T-helper 17 cell (primary cell): ENCODE results near the gene LMX1B. TPM values are rescaled to one million over a fixed set of nuclear protein-coding genes. Genes with fewer than 3 reads are reported as not detected.
"Not testable (repeated sequence)": the region's sequence is repeated elsewhere in the genome, so short reads cannot be mapped to it uniquely, and the experiment has no call there.

ENCODE experiments used
- ATAC-seq: fragments of 150-1000 bp; cut with Tn5 transposase; 2 replicates; pipeline ENCODE4 v1.10.0; 2021; ENCODE audit warnings: mild to moderate bottlenecking, moderate library complexity
- DNase-seq, 3 donors: peaks; one replicate each; pipeline versions ENCODE4 v3.0.0 to v3.0.0-alpha.2; 2020 to 2021
- H3K9me3 ChIP-seq: one replicate; pipeline ENCODE4 v1.7.0; 2013; ENCODE audit warnings: low read length, mild to moderate bottlenecking; ENCODE audit not compliant: control insufficient read depth, poor library complexity, severe bottlenecking
- H3K27ac Mint-ChIP-seq: one replicate; pipeline ENCODE4 v1.8.0; 2022; ENCODE audit warnings: mild to moderate bottlenecking, moderate library complexity, mixed read lengths
- H3K27me3 Mint-ChIP-seq: one replicate; pipeline ENCODE4 v1.8.0; 2022; ENCODE audit warnings: mixed read lengths
- H3K36me3 Mint-ChIP-seq: one replicate; pipeline ENCODE4 v1.8.0; 2022; ENCODE audit warnings: low read depth, mixed read lengths
- H3K4me1 Mint-ChIP-seq: one replicate; pipeline ENCODE4 v1.8.0; 2022; ENCODE audit warnings: mild to moderate bottlenecking, mixed read lengths
- H3K4me3 Mint-ChIP-seq: one replicate; pipeline ENCODE4 v1.8.0; 2022; ENCODE audit warnings: mild to moderate bottlenecking, moderate library complexity, mixed read lengths
- total RNA-seq, 4 donors: library from RNA in 2 of 4; stranded (reverse) in 2 of 4; gene quantifications; one replicate each; pipeline ENCODE4 v1.2.3 and lab custom pipeline; 2022 to 2026

LMX1B gene
- total RNA-seq, 2 donors from 2014 or later = not detected

DNA sequence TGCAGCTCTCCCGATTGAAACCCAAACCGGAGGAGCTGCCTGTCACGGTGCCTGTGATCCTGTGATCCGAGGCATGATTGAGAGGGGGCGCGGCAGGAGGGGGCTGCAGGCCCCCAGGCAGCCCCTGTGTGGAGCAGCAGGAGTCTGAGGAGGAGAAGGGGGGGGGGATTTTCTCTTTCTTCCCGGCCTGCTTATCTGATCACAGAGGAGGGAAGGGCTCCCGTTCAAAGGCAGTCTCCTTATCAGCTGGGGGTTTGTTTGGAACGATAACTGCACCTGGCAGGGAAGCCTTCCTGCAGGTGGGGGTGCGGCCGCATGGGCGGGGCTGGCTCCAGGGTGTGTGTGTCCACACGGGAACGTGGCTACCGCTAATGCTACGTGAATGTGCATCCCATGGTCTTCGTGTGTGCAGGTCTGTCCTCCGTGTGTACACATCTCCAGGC is 38.4 kb downstream of the LMX1B start:
- no peak for DNase-seq
- peaks cover 2% of the 10 kb centered on the region for H3K4me1 Mint-ChIP-seq
- H3K27me3 Mint-ChIP-seq = peaks cover 98% of the 10 kb centered on the region
- ATAC-seq = no peak
- H3K9me3 ChIP-seq = no peaks in the 10 kb centered on the region
- H3K4me3 Mint-ChIP-seq = no peak overlapping the region
- no peak overlapping the region for H3K27ac Mint-ChIP-seq
- peaks cover 12% of the 10 kb centered on the region for H3K36me3 Mint-ChIP-seq

DNA sequence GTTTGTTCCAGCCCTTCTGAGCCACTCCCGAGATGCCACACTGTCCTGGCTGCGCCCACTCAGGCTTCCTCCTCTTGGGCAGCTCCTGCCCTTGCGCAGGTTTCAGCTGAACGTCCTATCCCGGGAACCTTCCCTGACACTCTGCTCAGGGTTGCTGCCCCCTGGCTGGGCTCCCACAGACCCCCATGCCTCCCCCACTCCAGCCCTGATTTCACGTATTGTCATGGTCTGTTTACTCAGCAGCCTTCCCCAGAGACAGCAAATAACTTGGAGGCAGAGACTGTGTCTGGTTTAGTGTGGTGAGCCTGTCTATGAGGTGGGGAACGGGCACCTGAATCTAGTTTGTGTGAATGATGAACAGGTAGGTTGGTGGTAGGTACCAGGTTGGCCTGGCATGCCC is 40.4 kb downstream of the LMX1B start:
- Mint-ChIP-seq H3K4me1 (peaks cover 2% of the 10 kb centered on the region), H3K27ac (no peak overlapping the region), H3K4me3 (no peak overlapping the region), H3K27me3 (peaks cover 86% of the 10 kb centered on the region), H3K36me3 (peaks cover 12% of the 10 kb centered on the region)
- DNase-seq (no peak), ATAC-seq (no peak)
- H3K9me3 ChIP-seq = no peaks in the 10 kb centered on the region

DNA sequence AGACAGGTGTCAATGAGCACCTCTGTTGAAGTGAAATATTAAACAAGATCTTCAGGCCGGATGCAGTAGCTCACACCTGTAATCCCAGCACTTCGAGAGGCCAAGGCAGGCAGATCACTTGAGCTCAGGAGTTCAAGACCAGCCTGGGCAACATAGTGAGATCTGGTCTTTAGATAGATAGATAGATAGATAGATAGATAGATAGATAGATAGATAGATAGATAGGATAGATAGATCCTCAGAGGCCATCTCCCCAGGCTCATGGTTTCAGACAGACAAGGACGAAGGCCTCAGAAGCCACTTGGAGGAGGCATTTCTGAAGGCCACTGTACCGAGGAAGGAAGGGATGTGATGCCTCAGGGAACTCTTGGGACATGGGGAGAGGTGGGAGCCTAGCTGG is 42.5 kb downstream of the LMX1B start:
- not testable (repeated sequence) for DNase-seq, H3K4me1 Mint-ChIP-seq, ATAC-seq, H3K9me3 ChIP-seq, H3K27ac Mint-ChIP-seq, H3K36me3 Mint-ChIP-seq, H3K4me3 Mint-ChIP-seq
- peaks cover 80% of the 10 kb centered on the region for H3K27me3 Mint-ChIP-seq

DNA sequence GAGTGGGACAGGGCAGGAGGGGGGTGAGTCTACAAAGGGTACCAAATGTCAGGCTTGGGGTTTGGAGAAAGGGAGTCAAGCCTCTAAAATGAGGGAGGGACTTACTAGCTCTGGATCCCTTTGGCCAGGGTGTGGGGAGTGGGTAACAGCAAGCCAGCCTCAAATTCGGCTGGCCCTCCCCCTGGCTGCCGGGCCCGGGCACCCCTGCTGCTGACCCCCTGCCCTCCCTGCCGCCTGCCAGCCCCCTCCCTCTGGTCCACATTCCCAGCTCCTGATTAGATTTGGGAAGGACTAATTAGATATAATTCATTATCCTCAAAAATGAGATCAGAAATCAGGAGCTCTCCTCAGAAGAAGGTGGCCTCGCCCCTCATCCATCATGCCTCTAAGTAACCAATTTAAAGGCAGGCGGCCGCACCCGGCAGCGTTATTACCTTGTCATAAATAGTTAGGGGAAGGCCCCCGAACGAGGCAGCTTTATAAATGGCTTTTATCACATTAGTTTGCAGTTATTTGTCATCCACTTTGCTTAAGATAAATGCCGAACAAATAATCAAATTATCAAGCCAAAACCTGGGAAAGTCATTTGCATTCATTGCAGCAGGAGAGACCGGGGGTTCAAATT is 44.6 kb downstream of the LMX1B start:
- peaks cover 66% of the 10 kb centered on the region for H3K27me3 Mint-ChIP-seq
- no peak overlapping the region for H3K27ac Mint-ChIP-seq
- ATAC-seq (no peak), DNase-seq (no peak)
- H3K4me1 Mint-ChIP-seq = no peaks in the 10 kb centered on the region
- H3K9me3 ChIP-seq = no peaks in the 10 kb centered on the region
- no peak overlapping the region for H3K4me3 Mint-ChIP-seq
- H3K36me3 Mint-ChIP-seq = peaks cover 10% of the 10 kb centered on the region

DNA sequence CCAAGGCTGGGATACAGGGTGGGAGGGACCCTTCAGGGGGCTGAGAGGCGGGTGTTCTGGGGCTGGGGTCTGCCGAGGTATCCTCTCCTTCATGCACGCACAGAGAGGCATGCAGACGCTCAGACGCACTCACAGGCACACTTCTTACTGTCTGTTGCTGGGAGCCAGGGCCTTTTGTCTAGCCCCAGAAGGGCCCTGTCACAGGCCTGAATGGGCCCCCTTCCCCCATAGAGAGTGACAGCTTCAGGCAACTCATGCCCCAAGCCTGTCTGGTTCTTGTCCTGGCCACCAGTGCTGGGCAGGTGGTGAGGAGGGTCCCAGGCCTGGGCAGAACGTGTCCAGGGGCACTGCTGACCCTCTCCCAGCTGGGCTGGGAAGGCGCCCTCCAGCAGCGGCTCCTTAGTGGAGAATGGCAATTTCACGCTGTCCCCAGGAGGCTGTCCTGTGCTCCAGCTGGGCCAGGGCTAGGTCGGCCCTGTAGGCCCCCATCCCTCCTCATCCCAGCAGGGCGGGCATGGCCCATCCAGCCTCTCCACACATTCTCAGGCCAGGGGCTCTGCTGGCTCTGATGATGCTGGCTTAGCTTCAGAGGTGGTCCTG is 45.3 kb downstream of the LMX1B start:
- Mint-ChIP-seq H3K27ac (no peak overlapping the region), H3K4me1 (no peaks in the 10 kb centered on the region), H3K27me3 (peaks cover 62% of the 10 kb centered on the region), H3K4me3 (no peak overlapping the region), H3K36me3 (peaks cover 6% of the 10 kb centered on the region)
- no peak for ATAC-seq
- DNase-seq = no peak
- H3K9me3 ChIP-seq = no peaks in the 10 kb centered on the region

DNA sequence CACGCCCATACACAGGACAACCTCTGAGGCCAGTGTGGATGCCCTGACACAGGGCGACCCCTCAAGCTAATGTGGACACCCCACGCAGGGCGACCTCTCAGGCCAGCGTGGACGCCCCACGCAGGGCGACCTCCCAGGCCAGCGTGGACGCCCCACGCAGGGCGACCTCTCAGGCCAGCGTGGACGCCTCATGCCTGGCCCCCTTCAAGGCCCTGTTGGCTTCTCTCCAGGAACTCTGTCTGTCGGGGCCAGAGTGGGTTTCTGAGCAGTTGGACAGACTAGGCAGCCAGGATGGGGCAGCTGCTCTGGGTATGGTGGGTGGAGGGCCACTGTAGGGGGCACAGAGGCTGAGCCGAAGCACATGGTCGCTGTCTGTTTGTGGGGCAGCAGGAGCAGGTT is 47.4 kb downstream of the LMX1B start:
- Mint-ChIP-seq H3K27me3 (peaks cover 45% of the 10 kb centered on the region), H3K36me3 (peaks cover 2% of the 10 kb centered on the region), H3K27ac (no peak overlapping the region), H3K4me3 (no peak overlapping the region), H3K4me1 (no peaks in the 10 kb centered on the region)
- ATAC-seq (no peak), DNase-seq (no peak)
- no peaks in the 10 kb centered on the region for H3K9me3 ChIP-seq

DNA sequence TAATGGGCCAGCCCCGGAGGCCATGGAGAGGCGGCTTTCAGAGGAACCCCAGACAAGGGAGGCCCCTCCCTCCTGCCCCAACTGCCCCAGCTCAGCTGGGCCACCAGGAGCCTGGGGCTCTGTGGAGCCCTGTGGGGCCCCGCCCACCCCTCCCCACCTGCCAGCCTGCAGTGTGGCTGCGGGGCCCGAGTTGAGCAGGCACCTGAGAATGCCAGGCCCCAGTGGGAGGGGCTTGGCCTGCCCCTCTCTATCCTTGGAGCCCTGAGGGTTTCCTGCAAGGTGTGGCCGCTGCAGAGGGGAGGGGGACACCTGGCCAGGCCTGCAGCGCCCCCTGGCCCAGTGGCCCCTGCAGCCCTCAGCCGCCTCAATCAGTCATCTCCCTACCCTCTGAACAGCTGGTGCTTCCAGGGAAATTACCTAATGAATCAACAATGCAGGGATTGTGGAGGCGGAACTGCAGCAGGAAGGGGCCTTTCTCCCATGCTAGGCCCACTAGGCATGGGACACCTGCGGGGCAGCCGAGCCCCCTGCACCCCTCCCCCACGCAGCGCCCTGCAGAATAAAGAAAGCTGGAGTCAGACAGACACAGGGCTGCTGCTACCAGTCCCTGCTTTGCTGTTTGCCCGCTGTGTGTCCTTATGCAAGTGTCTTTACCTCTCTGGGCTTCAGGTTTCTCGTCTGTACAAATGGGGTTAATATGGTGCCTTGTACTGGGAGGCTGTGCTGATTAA is 48.0 kb downstream of the LMX1B start:
- Mint-ChIP-seq H3K36me3 (peaks cover 2% of the 10 kb centered on the region), H3K27me3 (peaks cover 41% of the 10 kb centered on the region)
- no peak for ATAC-seq

DNA sequence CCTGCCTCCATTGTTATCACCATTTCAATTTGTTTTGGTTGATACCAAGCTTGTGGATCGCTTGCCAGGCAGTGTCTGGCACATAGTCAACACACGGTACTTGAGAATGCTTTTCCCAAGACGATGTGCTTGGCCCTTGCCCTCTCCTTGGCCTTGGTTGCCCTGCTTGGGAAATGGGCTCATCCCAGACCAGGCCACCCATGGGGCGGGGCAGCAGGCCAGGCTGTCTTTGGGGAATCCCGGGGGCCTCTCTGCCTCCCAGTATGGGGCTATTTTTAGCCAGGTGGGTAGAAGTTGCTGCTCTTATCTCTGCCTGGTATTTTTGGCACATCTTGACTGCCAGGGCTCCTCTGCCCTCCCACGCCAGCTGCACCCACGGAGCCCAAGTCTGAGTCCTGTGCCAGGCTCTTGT is 49.9 kb downstream of the LMX1B start:
- Mint-ChIP-seq H3K4me1 (no peaks in the 10 kb centered on the region), H3K4me3 (no peak overlapping the region), H3K27ac (no peak overlapping the region), H3K27me3 (peaks cover 28% of the 10 kb centered on the region), H3K36me3 (no peaks in the 10 kb centered on the region)
- ATAC-seq (no peak), DNase-seq (no peak)
- no peaks in the 10 kb centered on the region for H3K9me3 ChIP-seq

More for the DNA sequence above, 48.0 kb downstream of the LMX1B start:
- no peak for DNase-seq
- Mint-ChIP-seq H3K4me1 (no peaks in the 10 kb centered on the region), H3K4me3 (no peak overlapping the region), H3K27ac (no peak overlapping the region)
- H3K9me3 ChIP-seq = no peaks in the 10 kb centered on the region

DNA sequence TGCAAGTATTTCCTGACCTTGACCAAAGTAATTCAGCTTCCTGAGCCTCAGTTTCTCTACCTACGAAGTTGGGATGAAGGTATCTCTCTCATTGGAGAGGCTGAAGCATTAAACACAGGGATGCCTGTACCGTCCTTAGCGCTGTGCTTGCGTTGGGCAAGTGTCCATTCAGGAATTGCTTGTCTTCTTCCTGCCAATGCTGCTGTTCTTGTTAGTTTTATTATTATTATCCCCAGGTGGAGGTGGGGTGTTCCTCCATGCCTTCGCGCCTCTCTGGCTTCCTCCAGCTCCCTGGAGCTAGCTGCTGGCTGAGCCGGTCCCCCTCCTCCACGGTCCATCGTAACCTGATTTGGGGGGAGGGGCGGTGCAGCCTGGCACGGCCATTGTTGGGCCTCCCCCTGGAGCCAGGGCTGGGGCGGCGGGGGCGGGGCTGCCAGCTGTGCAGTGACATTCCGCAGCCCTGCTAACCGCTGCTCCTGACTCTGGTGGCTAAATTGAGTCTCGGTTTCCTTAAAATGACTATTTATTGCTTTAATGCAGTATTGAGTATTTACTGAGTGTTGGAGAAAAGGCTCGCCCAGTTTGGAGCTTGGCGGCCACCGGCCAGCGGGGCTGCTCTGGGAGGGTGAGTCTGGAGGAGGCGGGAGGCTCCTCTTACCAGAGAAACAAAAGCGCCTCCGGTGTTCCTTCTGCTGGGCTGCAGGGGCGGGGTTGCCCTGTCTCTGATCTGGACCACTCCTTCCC is 51.3 kb downstream of the LMX1B start:
- H3K36me3 Mint-ChIP-seq = no peaks in the 10 kb centered on the region
- DNase-seq (no peak), ATAC-seq (no peak)
- H3K27ac Mint-ChIP-seq = no peak overlapping the region
- no peak overlapping the region for H3K4me3 Mint-ChIP-seq
- peaks cover 21% of the 10 kb centered on the region for H3K27me3 Mint-ChIP-seq
- H3K4me1 Mint-ChIP-seq = no peaks in the 10 kb centered on the region
- H3K9me3 ChIP-seq = no peaks in the 10 kb centered on the region

DNA sequence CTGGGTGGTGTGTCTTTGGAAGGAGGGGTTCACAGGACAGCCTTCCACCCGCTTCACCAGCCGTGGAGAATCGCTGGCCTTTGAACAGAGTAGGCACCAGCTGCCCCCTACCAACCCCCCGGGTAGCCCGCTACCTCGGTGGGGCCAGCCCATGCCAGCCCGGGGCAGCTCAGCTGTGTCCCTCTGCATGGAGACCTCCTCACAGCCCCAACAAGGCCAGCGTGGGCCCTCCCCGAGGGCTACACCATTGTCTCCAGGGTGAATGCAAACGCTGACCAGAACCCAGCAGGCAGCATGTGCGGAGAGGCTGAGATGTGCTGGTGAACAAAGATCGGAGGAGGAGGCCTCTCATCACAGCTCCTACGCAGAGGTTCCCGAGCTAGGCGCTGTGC is 51.9 kb downstream of the LMX1B start:
- DNase-seq (no peak), ATAC-seq (no peak)
- H3K9me3 ChIP-seq = no peaks in the 10 kb centered on the region
- Mint-ChIP-seq H3K36me3 (no peaks in the 10 kb centered on the region), H3K4me3 (no peak overlapping the region), H3K27ac (no peak overlapping the region), H3K4me1 (no peaks in the 10 kb centered on the region), H3K27me3 (peaks cover 16% of the 10 kb centered on the region)

DNA sequence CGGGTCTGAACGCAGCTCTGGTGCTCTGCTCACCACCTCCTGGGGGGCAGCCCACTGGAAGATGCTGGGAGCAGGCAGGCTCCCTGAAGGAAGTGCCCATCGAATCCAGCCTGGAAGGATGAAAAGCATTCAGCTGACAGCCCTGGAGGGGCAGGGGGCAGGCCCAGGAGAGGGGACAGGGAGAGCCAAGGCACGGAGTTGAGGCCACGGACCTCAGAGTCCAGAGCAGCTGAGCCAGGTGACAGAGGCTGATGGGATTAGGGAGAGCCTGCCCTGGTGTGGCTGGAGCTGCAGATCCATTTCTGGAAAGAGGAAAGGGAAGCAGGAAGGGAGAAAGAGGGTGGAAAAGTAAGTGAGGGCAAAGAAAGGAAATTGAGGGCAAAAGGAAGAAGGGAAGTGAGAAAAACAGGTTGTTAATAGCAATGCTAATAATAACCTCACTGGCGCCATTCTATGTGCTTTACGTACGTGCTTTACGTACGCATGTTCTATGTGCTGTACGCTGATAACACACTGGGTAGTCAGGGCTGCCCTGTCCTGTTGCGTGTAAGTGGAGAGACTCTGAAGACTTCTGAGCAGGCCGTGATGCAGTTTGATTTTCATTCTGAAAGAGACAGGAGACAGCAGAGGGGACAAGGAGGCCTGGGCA is 52.6 kb downstream of the LMX1B start:
- no peaks in the 10 kb centered on the region for H3K9me3 ChIP-seq
- Mint-ChIP-seq H3K4me3 (no peak overlapping the region), H3K4me1 (no peaks in the 10 kb centered on the region), H3K27ac (no peak overlapping the region), H3K27me3 (peaks cover 13% of the 10 kb centered on the region), H3K36me3 (no peaks in the 10 kb centered on the region)
- DNase-seq (no peak), ATAC-seq (no peak)

DNA sequence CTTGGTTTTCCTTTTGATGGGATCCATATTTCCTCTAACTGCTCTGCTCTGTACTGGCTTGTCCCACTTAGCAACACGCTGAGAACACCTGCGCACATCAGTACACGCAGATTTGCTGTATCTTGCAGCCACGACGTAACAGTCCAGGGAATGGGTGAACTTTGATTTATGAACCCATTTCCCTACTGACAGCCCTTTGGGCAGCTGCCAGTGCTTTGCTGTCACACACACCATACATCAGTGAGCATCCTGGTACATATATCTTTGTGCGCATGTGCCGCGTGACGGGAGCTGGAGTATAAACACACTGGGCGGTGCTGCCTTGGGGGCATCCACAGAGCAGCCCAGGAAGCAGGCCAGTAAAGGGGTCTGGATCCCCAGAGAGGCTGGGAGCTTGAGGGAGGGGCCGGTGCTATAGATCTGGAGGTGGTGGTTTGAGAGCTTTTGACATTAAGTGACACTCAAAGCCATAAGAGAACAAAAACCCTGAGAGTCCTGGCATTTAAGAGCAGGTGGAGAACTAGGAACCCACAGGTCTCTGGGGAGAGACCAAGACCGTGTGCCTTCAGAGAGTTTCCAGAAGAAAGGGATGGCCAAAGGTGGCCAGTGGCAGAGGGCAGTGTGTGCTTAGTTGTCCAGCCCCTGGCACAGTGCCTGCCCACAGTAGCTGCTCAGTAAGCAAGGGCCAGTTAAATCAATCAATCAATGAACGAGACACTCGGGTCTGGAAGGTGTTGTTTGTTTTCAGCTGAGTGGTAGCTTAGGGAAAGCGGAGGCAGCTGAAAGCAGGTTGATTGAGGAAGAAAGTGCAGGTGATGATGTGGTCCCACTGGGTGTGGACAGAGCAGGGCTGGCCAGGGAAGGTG is 53.7 kb downstream of the LMX1B start:
- H3K27me3 Mint-ChIP-seq = peaks cover 17% of the 10 kb centered on the region
- DNase-seq (no peak), ATAC-seq (no peak)
- H3K4me1 Mint-ChIP-seq = no peaks in the 10 kb centered on the region
- no peaks in the 10 kb centered on the region for H3K36me3 Mint-ChIP-seq
- H3K4me3 Mint-ChIP-seq = no peak overlapping the region
- H3K9me3 ChIP-seq = no peaks in the 10 kb centered on the region
- H3K27ac Mint-ChIP-seq = no peak overlapping the region
